GM18505 (cell line): ENCODE data around the gene MSI2.
"Not testable (repeated sequence)": the region's sequence is repeated elsewhere in the genome, so short reads cannot be mapped to it uniquely, and the experiment has no call there.

Experiments used
- ATAC-seq: cut with Tn5 transposase; IDR thresholded peaks from one replicate; pipeline ENCODE4 v1.9.1; 2021; ENCODE audit not compliant: unreplicated experiment
- POLR2A ChIP-seq: IDR thresholded peaks from 4 replicates; pipeline ENCODE4 v1.6.1; 2011; ENCODE audit warnings: borderline replicate concordance; ENCODE audit not compliant: insufficient read depth, insufficient read length; ENCODE audit errors: extremely low read depth

MSI2 gene

DNA sequence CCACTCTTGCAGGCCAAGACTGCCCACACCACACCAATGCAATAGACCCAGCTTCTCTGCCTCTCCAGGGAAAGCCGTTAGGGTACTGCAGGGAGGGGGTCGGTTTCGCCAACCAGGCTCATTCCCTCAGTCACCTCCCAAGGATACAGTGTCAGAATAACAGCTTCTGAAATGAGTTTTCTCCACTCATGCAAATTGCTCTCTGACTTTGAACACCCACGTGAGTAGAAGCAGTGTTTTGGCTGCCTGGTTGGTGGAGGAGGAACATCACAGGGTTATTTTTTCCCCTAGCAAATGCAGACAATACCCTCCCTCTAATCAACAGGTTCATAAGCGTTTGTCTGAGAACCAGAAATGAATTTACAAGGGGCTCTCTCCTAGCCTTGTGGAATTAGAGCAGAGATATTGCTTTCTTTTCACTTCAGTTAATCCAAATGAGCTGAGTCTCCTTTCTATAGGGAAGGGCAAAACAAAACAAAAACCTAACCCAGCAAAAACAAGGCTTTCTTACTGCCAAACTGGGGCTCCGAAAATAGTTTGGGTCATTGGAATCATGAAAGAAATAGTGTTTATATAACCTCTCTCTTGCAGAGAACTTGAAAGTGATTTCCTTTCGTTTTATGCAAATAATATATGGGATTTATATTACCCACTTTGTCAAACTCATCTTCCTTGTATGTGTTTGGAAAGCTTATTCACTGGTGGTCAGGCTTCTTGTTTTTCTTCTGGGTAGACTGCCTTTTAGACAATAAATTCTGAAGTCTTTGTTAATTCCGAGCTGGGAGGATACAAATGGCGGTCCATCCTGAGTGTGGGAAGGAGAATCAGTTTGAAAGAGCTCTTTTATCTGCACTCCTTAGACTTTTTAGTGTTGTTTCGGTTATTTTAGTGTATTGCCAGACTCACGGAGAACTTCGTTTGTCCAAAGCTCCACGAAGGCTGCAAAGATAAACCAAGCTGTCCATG is 229.9 kb downstream of the MSI2 start:
- ATAC-seq: no peak
- TF ChIP-seq POLR2A: no peak

- no peak for TF ChIP-seq POLR2A
- no peak for ATAC-seq
Measured at GRCh38 chr17:57486882-57487301, 230.6 kb downstream of the MSI2 start.

DNA sequence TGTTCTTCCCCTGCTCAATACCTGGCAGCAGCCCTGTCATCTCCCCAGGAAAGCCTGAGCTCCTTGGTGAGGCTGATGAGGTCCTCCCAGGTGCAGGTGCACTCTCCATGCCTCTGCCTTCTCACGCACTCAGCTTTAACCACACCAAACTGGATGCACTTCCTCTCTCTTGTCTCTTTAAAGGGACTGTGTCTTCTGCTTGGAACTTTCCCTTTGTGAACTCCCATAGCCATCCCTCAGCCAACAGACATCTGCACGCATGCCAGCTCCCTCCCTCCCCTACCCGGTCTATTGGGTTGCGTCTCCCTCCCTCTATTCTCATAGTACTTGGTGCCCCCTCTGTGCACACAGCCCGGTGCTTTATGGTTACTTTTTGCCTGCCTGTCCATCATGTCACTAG is 231.2 kb downstream of the MSI2 start:
- no peak for TF ChIP-seq POLR2A

GRCh38 chr17:57488856-57489255 is 232.5 kb downstream of the MSI2 start:
- ATAC-seq: no peak
- no peak for TF ChIP-seq POLR2A

More for the DNA sequence above, 231.2 kb downstream of the MSI2 start:
- ATAC-seq: no peak

GRCh38 chr17:57489321-57489720 is 233.0 kb downstream of the MSI2 start:
- ATAC-seq: no peak
- no peak for TF ChIP-seq POLR2A

DNA sequence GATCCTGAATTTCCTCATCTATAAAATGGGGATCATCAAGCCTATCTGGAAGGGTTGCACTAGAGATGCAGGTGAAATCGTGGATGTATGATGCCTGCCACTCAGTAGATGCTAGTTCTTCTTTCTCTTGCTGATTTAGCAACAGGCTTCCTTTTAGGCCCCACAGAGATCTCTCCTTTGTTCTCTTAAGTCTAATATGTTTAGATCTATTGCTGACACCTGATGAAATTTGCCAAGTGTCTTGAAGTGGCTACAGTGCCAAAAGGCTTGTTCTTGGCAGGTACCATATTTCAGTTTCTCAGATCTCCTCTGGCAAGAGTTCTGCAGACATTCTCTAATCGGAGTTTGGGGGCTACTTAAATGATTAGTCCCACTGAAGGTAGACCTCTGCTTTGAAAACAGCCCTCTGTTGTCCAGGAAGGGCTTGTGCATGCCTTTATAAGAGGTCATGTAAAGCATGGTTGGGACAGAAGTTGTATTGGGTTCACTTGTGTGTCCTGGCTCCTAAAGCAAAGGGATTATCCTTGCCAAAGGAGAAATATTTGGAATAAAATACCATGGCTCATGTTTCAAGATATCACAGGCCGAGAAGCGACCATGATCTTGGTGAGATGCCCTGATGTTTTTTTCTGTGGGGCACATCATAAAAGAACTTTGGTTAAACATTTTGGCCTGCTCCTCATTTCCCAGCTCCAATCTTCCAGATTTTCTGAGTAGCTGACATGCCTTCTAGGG is 234.0 kb downstream of the MSI2 start:
- no peak for TF ChIP-seq POLR2A
- no peak for ATAC-seq

GRCh38 chr17:57490890-57491289 is 234.6 kb downstream of the MSI2 start:
- TF ChIP-seq POLR2A: no peak
- no peak for ATAC-seq

GRCh38 chr17:57493171-57493570 is 236.8 kb downstream of the MSI2 start:
- no peak for ATAC-seq
- no peak for TF ChIP-seq POLR2A

DNA sequence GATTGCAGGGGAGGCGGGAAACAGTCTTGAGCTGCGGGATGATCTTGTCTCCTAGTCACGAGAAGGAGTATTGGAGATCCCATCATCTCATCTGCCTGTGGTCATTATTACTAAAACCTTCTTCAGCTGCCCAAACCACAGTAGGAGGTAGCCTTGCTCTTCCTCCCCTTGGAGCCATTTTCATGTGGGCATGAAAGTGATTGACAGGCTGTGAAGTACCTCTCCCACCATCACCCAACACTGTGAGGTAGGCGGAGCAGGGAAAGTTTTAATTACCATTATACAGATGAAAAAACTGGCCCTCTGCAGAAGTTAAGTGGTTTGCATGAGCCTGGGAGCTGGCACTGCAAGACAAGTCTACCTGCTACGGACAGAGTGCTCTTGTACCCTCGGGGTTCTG is 237.3 kb downstream of the MSI2 start:
- no peak for ATAC-seq
- TF ChIP-seq POLR2A: no peak

DNA sequence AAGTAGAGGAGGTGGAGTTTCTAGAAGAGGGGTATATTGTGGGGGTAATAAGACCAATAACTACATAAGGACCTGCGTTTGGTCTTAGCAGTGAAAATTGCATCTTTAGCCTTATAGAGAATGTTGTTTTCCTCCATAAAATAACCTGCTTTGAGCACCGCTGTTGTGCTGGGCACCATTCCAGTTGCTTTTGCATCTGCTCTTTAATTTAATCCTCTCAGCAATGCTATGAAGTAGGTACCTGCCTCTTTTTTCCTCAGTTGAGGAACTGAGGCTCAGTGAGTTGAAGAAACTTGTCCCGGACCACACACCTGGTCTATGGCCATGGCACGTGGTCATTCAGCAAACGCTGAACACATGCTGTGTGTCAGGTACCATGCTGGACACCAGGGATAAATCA is 238.1 kb downstream of the MSI2 start:
- TF ChIP-seq POLR2A: no peak
- no peak for ATAC-seq

- no peak for TF ChIP-seq POLR2A
- ATAC-seq: no peak
Measured at GRCh38 chr17:57495771-57496170, 239.4 kb downstream of the MSI2 start.

GRCh38 chr17:57496382-57496781 is 240.1 kb downstream of the MSI2 start:
- no peak for ATAC-seq
- TF ChIP-seq POLR2A: no peak

- no peak for TF ChIP-seq POLR2A
- ATAC-seq: no peak
Measured at GRCh38 chr17:57498443-57498842, 242.1 kb downstream of the MSI2 start.

DNA sequence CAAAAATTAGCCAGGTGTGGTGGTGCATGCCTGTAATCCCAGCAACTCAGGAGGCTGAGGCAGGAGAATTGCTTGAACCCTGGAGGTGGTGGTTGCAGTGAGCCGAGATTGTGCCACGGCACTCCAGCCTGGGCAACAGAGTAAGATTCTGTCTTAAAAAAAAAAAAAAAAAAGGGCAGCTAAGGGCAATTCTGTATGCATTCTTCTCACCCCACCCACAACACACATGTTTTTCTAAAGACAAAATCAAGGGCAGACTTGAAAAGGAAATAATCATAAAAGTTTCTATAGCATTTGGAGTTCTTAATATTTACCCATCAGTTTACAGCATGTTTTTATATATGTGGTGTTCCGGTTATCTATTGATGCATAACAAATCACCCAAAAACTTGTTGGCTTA is 242.9 kb downstream of the MSI2 start:
- not testable (repeated sequence) for ATAC-seq
